ENCODE measurements around the gene ZNF423.

The ZNF423 gene

DNA sequence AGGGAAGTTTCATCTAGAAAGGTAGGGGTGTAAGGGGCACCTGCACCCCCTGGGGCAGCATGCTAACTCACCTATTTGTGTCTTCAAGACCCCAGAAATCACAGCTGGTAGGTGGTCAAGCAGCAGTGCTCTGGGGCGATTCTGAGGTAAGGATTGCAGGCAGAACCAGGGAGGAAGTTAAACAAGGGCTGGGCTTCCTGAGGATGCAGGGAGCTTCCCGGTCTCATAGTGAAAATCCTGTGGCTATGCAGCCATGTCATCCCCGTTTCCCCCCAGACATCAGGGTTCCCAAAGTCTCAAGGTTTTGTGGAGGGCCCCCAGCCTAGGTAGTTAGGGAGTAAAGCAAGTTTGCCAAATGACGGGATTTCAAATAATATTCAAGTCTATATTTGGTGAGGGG is 403.8 kb downstream of the ZNF423 start:
- DNase-seq, result no peak

DNA sequence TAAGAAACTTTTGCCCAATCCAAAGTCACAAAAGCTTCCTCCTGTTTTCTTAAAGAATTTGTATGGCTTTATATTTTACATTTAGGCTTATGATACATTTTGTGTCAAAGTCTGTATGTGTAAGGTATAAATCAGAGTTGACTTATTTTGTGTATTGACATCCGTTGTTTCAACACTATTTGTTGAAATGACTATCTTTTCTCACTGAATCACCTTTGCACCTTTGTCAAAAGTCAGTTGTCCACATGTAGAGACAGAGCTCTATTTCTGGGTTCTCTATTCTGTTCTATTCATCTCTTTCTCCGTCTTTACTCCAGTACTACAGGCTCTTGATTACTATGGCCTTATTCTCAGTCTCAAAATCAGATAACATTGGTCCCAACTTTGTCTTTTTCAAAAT is 409.1 kb downstream of the ZNF423 start:
- no peak for DNase-seq

DNA sequence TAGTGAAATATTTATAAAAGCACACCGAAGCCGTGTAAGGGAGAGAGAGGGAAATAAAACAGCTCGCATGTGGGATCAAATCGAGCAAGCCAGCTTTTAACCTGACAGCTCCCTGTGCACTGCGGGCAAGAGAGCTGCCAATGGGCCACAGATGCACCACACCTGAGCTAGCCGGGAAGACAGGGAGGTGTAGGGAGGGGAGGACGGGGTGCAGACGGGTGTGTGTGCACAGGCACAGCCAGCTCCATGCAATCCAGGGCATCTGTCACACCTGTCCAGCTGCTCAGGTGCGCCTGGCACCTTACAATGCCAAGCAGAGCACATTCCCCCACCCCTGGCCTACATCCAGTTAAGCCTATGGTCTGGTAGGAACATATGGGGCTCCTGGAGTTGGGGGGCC is 412.3 kb downstream of the ZNF423 start:
- no peak for DNase-seq

DNA sequence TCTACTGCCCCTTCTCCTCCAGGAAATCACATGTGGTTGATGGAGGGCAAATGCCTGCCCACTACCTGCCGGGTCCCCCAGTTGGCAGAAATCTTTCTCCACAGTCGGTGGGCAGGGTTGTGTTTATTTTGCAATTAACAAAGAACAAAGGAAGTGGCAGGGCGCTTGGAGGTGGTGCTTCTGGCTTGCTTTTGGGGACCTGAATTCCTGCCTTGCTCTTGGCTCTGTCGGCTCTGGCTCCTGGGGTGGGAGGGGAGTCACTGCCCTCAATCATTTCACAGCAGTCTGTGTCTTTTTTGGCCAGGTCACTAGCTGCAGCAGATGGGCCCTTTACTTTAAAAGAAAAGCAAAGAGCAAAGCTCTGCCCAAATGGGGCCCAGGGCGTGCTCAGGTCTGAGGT is 413.1 kb downstream of the ZNF423 start:
- DNase-seq, result no peak

DNA sequence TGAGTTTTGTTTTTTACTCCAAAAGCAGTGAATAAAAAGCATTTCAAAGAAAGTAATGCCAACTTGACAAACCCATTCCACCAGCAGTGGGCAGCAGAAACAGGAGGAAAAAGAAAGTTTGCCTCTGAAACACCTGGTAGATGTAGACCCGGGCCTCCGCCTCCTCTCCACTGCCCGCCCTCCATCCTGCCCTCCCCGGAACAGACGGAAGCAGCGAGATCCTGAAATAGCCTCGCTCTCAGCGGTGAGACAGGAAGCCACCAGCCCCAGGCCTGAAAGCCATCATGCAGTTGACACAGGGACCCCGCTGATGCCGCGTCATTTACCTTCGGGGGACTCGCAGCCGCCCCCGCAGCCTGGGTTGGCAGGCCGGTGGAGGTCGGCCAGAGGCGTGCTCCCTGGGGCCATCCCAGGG is 414.5 kb downstream of the ZNF423 start:
- DNase-seq, result no peak

DNA sequence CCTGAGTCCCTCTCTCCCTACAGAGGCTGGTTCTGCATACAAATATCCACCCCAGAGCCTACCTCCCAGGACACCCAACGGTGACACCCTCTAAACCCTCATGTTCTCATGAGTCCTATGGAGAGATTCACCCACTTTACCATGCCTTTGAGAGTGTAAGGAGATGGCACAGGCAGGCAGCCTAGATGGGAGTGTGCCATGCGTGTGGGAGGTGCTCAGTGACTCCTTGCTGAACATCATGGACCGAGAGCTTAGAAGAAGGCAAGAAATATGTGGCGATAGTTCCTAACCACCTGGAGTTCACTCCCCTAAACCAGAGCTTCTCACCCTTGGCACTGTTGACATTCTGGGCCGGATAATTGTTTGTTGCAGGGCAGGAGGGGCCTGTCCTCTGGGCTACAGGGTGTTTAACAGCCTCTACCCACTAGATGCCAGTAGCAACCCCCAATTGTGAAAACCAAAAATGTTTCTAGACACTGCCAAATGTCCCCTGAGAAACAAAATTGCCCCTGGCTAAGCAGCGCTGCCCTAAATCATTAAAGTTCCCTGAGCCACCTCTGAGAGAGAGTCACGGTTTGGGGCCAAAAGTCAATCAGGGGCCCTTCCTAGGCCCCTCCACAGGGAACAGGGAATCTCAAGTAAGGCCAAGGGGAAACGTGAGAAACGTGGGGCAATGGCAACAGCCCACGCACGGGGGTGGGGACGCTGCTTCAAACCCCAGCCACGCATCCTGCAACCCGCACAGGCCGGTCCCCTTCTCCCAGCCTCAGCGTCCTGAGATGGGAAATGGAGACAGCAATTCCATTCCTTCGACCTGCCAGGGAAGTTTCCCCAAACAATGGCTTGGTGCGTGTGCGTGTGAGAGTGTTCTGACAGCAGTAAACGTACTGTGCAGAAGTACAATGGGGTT is 415.5 kb downstream of the ZNF423 start:
- DNase-seq, result no peak

DNA sequence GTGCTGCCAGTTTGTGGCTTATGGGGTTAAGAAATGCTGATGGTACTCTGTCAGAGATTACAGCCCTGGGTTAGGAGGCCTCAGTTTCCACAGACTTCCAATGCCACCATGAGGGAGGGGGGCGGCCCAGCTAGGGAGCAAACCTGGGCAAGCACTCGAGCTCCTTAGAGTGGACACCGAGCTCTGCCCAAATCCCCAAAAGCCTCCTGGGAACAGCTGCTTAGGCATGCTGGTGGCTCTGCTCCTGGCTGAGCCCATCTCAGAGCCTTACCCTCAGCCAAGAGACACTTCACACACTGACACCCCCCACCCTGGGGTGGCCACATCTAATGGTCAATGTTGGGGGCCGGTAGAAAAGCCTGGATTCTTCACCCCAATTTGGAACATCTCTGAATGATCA is 416.2 kb downstream of the ZNF423 start:
- DNase-seq, result no peak

DNA sequence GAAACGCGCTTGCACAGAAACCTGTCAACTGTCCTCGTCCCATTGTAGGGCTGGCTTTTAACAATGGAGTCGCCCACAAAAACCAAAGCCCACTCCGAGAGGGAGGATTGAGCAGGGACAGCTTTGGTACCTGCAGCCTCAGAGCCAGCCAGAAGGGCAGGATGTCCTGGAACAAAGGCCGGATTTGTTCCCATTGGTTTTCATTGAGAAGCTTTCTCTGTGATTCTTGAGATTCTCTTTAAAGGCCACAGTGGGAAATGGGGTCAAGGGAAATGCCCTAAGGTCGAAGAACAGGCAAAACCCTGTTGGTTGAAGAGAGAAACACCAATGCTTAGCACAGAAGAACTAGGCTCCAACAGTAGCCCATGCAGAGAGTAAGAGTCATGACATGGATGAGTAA is 416.9 kb downstream of the ZNF423 start:
- DNase-seq, result no peak
